Right lobe of liver (tissue), 6 donors: ENCODE data around the gene HOTAIR. TPM values are rescaled to one million over a fixed set of nuclear protein-coding genes. Genes with fewer than 3 reads are reported as not detected.
A peak's percentile ranks its signal among the peaks of the same experiment; 100 is the strongest.

Experiments
- ATAC-seq, 4 donors: fragments of 200-7000 bp; cut with Tn5 transposase; one replicate each; pipeline ENCODE4 v1.9.1; 2020; ENCODE audit warnings: mild to moderate bottlenecking in 4 of 4, moderate library complexity in 4 of 4
- DNase-seq, 3 donors: peaks; one replicate each; pipeline ENCODE4 v3.0.0-alpha.2; 2020
- H3K27ac ChIP-seq, 3 donors: fragments of 200-600 bp; one replicate each; pipeline ENCODE4 v1.8.0; 2022
- H3K27me3 ChIP-seq, 2 donors: fragments of 200-600 bp; one replicate each; pipeline ENCODE4 v1.8.0; 2022
- H3K36me3 ChIP-seq, 4 donors: fragments of 200-600 bp; sonication (generic) in 1 of 4; one replicate each; pipeline versions ENCODE4 v1.5.1 to v1.8.0; 2017 to 2022; ENCODE audit warnings: control low read depth in 1 of 4
- H3K4me1 ChIP-seq, 4 donors: fragments of 200-600 bp; sonication (generic) in 1 of 4; one replicate each; pipeline versions ENCODE4 v1.5.1 to v1.8.0; 2017 to 2022; ENCODE audit warnings: control low read depth in 1 of 4
- H3K4me3 ChIP-seq, 3 donors: fragments of 200-600 bp; one replicate each; pipeline ENCODE4 v1.8.0; 2022
- H3K9me3 ChIP-seq, 4 donors: fragments of 200-600 bp; sonication (generic) in 1 of 4; one replicate each; pipeline versions ENCODE4 v1.5.1 to v1.8.0; 2017 to 2022; ENCODE audit warnings: control low read depth in 1 of 4
- CTCF ChIP-seq, 4 donors: fragments of 200-600 bp in 3 of 4; fragments of 450-650 bp in 1 of 4; IDR thresholded peaks; one replicate each; pipeline versions ENCODE4 v1.5.1 to v1.8.0; 2016 to 2022; ENCODE audit warnings: antibody characterized with exemption in 4 of 4, mild to moderate bottlenecking in 2 of 4
- POLR2A ChIP-seq: fragments of 450-650 bp; IDR thresholded peaks from one replicate; pipeline ENCODE4 v1.6.1; 2017; ENCODE audit warnings: antibody characterized with exemption, mild to moderate bottlenecking
- WGBS: methylation state at CpG from one replicate; pipeline ENCODE4 v1.1.6; 2018; ENCODE audit warnings: low coverage, low lambda C conversion rate; ENCODE audit not compliant: insufficient coverage; ENCODE audit errors: missing lambda C conversion rate; 5-methylcytosine and 5-hydroxymethylcytosine counted together
- intact Hi-C, 2 donors: fragments of 100-400 bp; cut with DNase I; formaldehyde crosslinking; loops; one replicate each; pipeline versions ENCODE4 v1.11.2 to v1.14.1; 2022
- total RNA-seq, 6 experiments: library from RNA; depleted of rRNA in 2 of 6; stranded (reverse); fragments of >200 nt in 2 of 6; fragmentation: NEBNext Ultra II Directional in 3 of 6; extraction: Animal tissue kit (Norgen Biotek cat#: 25700) in 3 of 6; gene quantifications; one replicate each; pipeline versions ENCODE4 v1.1.0 to v1.2.4, GENCODE V29; 2016 to 2023
- donor health status: DM: no; HTN: yes; CAD: no.
- donor health status: DM: no; HTN: no; CAD: no.
- donor health status: DM: no; HTN: no; CAD: no.
- donor health status: DM: no; HTN: yes; CAD: no.
- donor health status: DM: no; HTN: yes; CAD: no.

The HOTAIR gene
- total RNA-seq, 6 experiments from 2014 or later, result not detected

- Histone ChIP-seq H3K27ac (no peak overlapping the region), H3K4me3 (no peak overlapping the region), H3K27me3 (peaks cover 10 to 47% of the 10 kb centered on the region in 2 donors), H3K9me3 (no peaks in the 10 kb centered on the region), H3K4me1 (peaks cover 0 to 5% (median 0%) of the 10 kb centered on the region in 4 donors), H3K36me3 (no peaks in the 10 kb centered on the region)
- DNase-seq, result peak in 1 of 3 donors; percentile 7
- intact Hi-C loops, result no loop called here
- TF ChIP-seq POLR2A (no peak), CTCF (IDR thresholded peaks at IDR 0.05) (no peak)
- WGBS, result 2% methylated on average over 3 of the region's 4 CpGs
- ATAC-seq, result no peak
These were observed 4.3 kb downstream of the HOTAIR start for GRCh38 chr12:53970451-53970850.

GRCh38 chr12:53969588-53970259 is 5.0 kb downstream of the HOTAIR start:
- H3K4me3 ChIP-seq, result no peak overlapping the region
- no peak for TF ChIP-seq CTCF (IDR thresholded peaks at IDR 0.05)
- TF ChIP-seq POLR2A, result no peak
- ATAC-seq, result peak in 1 of 4 donors; percentile 45
- no peaks in the 10 kb centered on the region for H3K36me3 ChIP-seq
- peaks cover 5 to 45% of the 10 kb centered on the region in 2 donors for H3K27me3 ChIP-seq
- no peaks in the 10 kb centered on the region for H3K9me3 ChIP-seq
- peaks cover 0 to 3% (median 0%) of the 10 kb centered on the region in 4 donors for H3K4me1 ChIP-seq
- H3K27ac ChIP-seq, result no peak overlapping the region
- WGBS, result 19% methylated on average over 7 of the region's 12 CpGs
- peak in 1 of 3 donors; percentile 50 for DNase-seq
- intact Hi-C loops, result no loop called here

GRCh38 chr12:53968214-53969127 is 6.3 kb downstream of the HOTAIR start:
- Histone ChIP-seq H3K9me3 (no peaks in the 10 kb centered on the region), H3K4me1 (no peaks in the 10 kb centered on the region), H3K27me3 (peaks cover 5 to 47% of the 10 kb centered on the region in 2 donors), H3K4me3 (no peak overlapping the region), H3K36me3 (no peaks in the 10 kb centered on the region), H3K27ac (no peak overlapping the region)
- DNase-seq (peak in 1 of 3 donors; percentile 28), ATAC-seq (no peak)
- intact Hi-C loops, result no loop called here
- no peak for TF ChIP-seq CTCF (IDR thresholded peaks at IDR 0.05)
- no peak for TF ChIP-seq POLR2A
- WGBS, result 11% methylated on average over 23 of the region's 24 CpGs

GRCh38 chr12:53967421-53967925 is 7.3 kb downstream of the HOTAIR start:
- Histone ChIP-seq H3K4me3 (no peak overlapping the region), H3K36me3 (no peaks in the 10 kb centered on the region), H3K27ac (no peak overlapping the region), H3K4me1 (no peaks in the 10 kb centered on the region), H3K9me3 (no peaks in the 10 kb centered on the region), H3K27me3 (peaks cover 5 to 49% of the 10 kb centered on the region in 2 donors)
- intact Hi-C loops, result no loop called here
- WGBS, result 11% methylated on average over 5 of the region's 5 CpGs
- DNase-seq (no peak), ATAC-seq (no peak)
- no peak for TF ChIP-seq CTCF (IDR thresholded peaks at IDR 0.05)
- no peak for TF ChIP-seq POLR2A
